H1 (cell line): ENCODE results near the gene ZBTB48. TPM values are rescaled to one million over a fixed set of nuclear protein-coding genes. Genes with fewer than 3 reads are reported as not detected.

Experiments used
- CTCF ChIA-PET: fragments of 300-600 bp; sonication (Branson Sonifier 250); formaldehyde crosslinking; loops from one replicate; lab custom pipeline; 2021; ENCODE audit not compliant: partially characterized antibody; lab: Charles Lee
- POLR2A ChIA-PET: fragments of 300-600 bp; sonication (Branson Sonifier 250); formaldehyde crosslinking; loops from one replicate; lab custom pipeline; 2021; ENCODE audit warnings: inconsistent platforms; ENCODE audit not compliant: partially characterized antibody; lab: Charles Lee
- DNase-seq, 2 experiments: peaks; one replicate each; pipeline versions ENCODE4 v3.0.0 to v3.0.0-alpha.2; 2010 to 2022; ENCODE audit warnings: low spot score in 2 of 2, low read depth in 1 of 2, mixed read lengths in 1 of 2
- FAIRE-seq: peaks from 2 replicates; lab custom pipeline; 2011; peaks lifted over from hg19 to GRCh38; lab: Jason Lieb, UNC
- H2AFZ ChIP-seq: 2 replicates; pipeline ENCODE4 v1.8.1; 2012; ENCODE audit warnings: low read length, inconsistent platforms
- H2AK5ac ChIP-seq: 2 replicates; pipeline ENCODE4 v1.6.1; 2013; ENCODE audit warnings: low read depth, low read length
- H2BK120ac ChIP-seq: replicated peaks from 2 replicates; pipeline ENCODE3; 2013; ENCODE audit warnings: low read depth, low read length, inconsistent platforms
- H2BK12ac ChIP-seq: 2 replicates; pipeline ENCODE4 v1.6.1; 2013; ENCODE audit warnings: low read depth, low read length
- H2BK15ac ChIP-seq: 2 replicates; pipeline ENCODE4 v1.6.1; 2013; ENCODE audit warnings: low read length
- H2BK20ac ChIP-seq: 2 replicates; pipeline ENCODE4 v1.6.1; 2013; ENCODE audit warnings: low read length
- H2BK5ac ChIP-seq: 2 replicates; pipeline ENCODE4 v1.6.1; 2013; ENCODE audit warnings: low read depth, low read length
- H3K14ac ChIP-seq: 2 replicates; pipeline ENCODE4 v1.6.1; 2013; ENCODE audit warnings: inconsistent platforms; ENCODE audit not compliant: insufficient read length
- H3K18ac ChIP-seq: 2 replicates; pipeline ENCODE4 v1.6.1; 2013; ENCODE audit warnings: low read length; ENCODE audit errors: extremely low read depth
- H3K23ac ChIP-seq: 2 replicates; pipeline ENCODE4 v1.6.1; 2013; ENCODE audit warnings: inconsistent platforms; ENCODE audit not compliant: insufficient read length
- H3K23me2 ChIP-seq: 2 replicates; pipeline ENCODE4 v1.6.1; 2013; ENCODE audit warnings: low read depth, low read length
- H3K27ac ChIP-seq: 2 replicates; pipeline ENCODE4 v1.6.1; 2011; ENCODE audit warnings: low read depth, low read length, inconsistent platforms
- H3K27me3 ChIP-seq, 4 experiments: replicated peaks in 1 of 4; 1 replicate in 1 of 4; 2 replicates in 3 of 4; pipeline versions ENCODE4 v1.6.1 to v1.8.1; 2011 to 2013; ENCODE audit warnings: low read length in 3 of 4, mild to moderate bottlenecking in 3 of 4, inconsistent platforms in 2 of 4, mixed read lengths in 2 of 4, moderate library complexity in 1 of 4; ENCODE audit not compliant: control insufficient read depth in 3 of 4, insufficient read depth in 3 of 4; ENCODE audit errors: extremely low read depth in 1 of 4
- H3K36me3 ChIP-seq, 4 experiments: 2 replicates each; pipeline versions ENCODE4 v1.6.1 to v1.8.1; 2011 to 2013; ENCODE audit warnings: mild to moderate bottlenecking in 4 of 4, low read length in 3 of 4, moderate library complexity in 2 of 4, control low read depth in 1 of 4, inconsistent platforms in 1 of 4; ENCODE audit not compliant: insufficient read depth in 4 of 4, control insufficient read depth in 2 of 4
- H3K4ac ChIP-seq: replicated peaks from 2 replicates; pipeline ENCODE3; 2013; ENCODE audit warnings: low read length, low read depth, mixed read lengths, inconsistent platforms; ENCODE audit not compliant: insufficient read length
- H3K4me1 ChIP-seq, 4 experiments: replicated peaks in 1 of 4; 1 replicate in 1 of 4; 2 replicates in 3 of 4; pipeline versions ENCODE4 v1.6.1 to v1.8.1; 2011 to 2013; ENCODE audit warnings: low read length in 3 of 4, inconsistent platforms in 2 of 4, mixed read lengths in 1 of 4; ENCODE audit not compliant: insufficient read depth in 4 of 4, control insufficient read depth in 3 of 4
- H3K4me2 ChIP-seq, 2 experiments: 2 replicates each; pipeline versions ENCODE4 v1.6.1 to v1.8.1; 2011 to 2013; ENCODE audit warnings: low read depth in 2 of 2, low read length in 2 of 2, control low read depth in 1 of 2, inconsistent platforms in 1 of 2, mild to moderate bottlenecking in 1 of 2; ENCODE audit not compliant: insufficient read depth in 1 of 2
- H3K4me3 ChIP-seq, 4 experiments: fragments of 200-600, 300-600 bp in 1 of 4; sonication (generic), shearing (Covaris generic), sonication (Bioruptor Twin) in 1 of 4; 2 replicates each; pipeline versions ENCODE4 v1.5.1 to v1.8.1; 2011 to 2016; ENCODE audit warnings: low read length in 4 of 4, low read depth in 3 of 4, control low read depth in 2 of 4, inconsistent platforms in 2 of 4, mild to moderate bottlenecking in 2 of 4, mixed read lengths in 1 of 4, moderate library complexity in 1 of 4; ENCODE audit not compliant: insufficient read depth in 2 of 4; ENCODE audit errors: extremely low read depth in 1 of 4
- H3K56ac ChIP-seq: replicated peaks from 2 replicates; pipeline ENCODE3; 2013; ENCODE audit warnings: low read depth, mild to moderate bottlenecking, mixed read lengths, low read length, inconsistent platforms; ENCODE audit not compliant: insufficient read length
- H3K79me1 ChIP-seq: 2 replicates; pipeline ENCODE4 v1.6.1; 2013; ENCODE audit warnings: low read depth, low read length, control low read depth
- H3K79me2 ChIP-seq, 2 experiments: 2 replicates each; pipeline versions ENCODE4 v1.6.1 to v1.8.1; 2012 to 2013; ENCODE audit warnings: low read length in 2 of 2, mild to moderate bottlenecking in 2 of 2, inconsistent platforms in 1 of 2; ENCODE audit not compliant: insufficient read depth in 2 of 2, control insufficient read depth in 1 of 2
- H3K9ac ChIP-seq, 4 experiments: replicated peaks in 1 of 4; 1 replicate in 1 of 4; 2 replicates in 3 of 4; pipeline versions ENCODE4 v1.6.1 to v1.8.1; 2011 to 2013; ENCODE audit warnings: low read depth in 3 of 4, low read length in 3 of 4, control low read depth in 2 of 4, mild to moderate bottlenecking in 2 of 4, moderate library complexity in 2 of 4, inconsistent platforms in 1 of 4; ENCODE audit errors: extremely low read depth in 1 of 4
- H3K9me3 ChIP-seq, 2 experiments: 2 replicates each; pipeline versions ENCODE4 v1.6.1 to v1.8.1; 2012 to 2013; ENCODE audit warnings: mild to moderate bottlenecking in 2 of 2, moderate library complexity in 2 of 2, control low read depth in 1 of 2, inconsistent platforms in 1 of 2, low read depth in 1 of 2, low read length in 1 of 2, mixed read lengths in 1 of 2; ENCODE audit not compliant: insufficient read depth in 2 of 2
- H4K20me1 ChIP-seq, 2 experiments: replicated peaks in 1 of 2; 2 replicates each; pipeline versions ENCODE3 to v1.8.1; 2011 to 2013; ENCODE audit warnings: inconsistent platforms in 2 of 2, low read length in 2 of 2, mild to moderate bottlenecking in 1 of 2; ENCODE audit not compliant: insufficient read depth in 2 of 2, control insufficient read depth in 1 of 2
- H4K5ac ChIP-seq: 2 replicates; pipeline ENCODE4 v1.6.1; 2013; ENCODE audit warnings: low read length, low read depth, mixed read lengths, inconsistent platforms; ENCODE audit not compliant: insufficient read length
- H4K8ac ChIP-seq: 2 replicates; pipeline ENCODE4 v1.8.0; 2013; ENCODE audit warnings: mild to moderate bottlenecking, moderate library complexity, low read length, inconsistent platforms; ENCODE audit not compliant: insufficient read depth; ENCODE audit errors: extremely low read depth
- H4K91ac ChIP-seq: replicated peaks from 2 replicates; pipeline ENCODE3; 2013; ENCODE audit warnings: low read length, mixed read lengths, inconsistent platforms; ENCODE audit not compliant: insufficient read length
- WGBS, 2 experiments: shearing (Covaris generic) in 1 of 2; methylation state at CpG; one replicate each; pipeline versions ENCODE4 v1.1.6 to v1.1.7; 2013 to 2015; ENCODE audit warnings: low lambda C conversion rate in 2 of 2, mixed read lengths in 2 of 2, inconsistent platforms in 1 of 2, low coverage in 1 of 2, missing lambda C conversion rate in 1 of 2; ENCODE audit not compliant: insufficient replicate concordance in 2 of 2, insufficient coverage in 1 of 2, insufficient read length in 1 of 2; ENCODE audit errors: extremely low coverage in 1 of 2, missing lambda C conversion rate in 1 of 2; 5-methylcytosine and 5-hydroxymethylcytosine counted together
- polyA plus RNA-seq, 7 experiments: library from polyadenylated mRNA; depleted of rRNA in 3 of 7; stranded (reverse) in 5 of 7; unstranded in 2 of 7; fragments of >200 nt in 5 of 7; fragments of 200-250 nt in 2 of 7; gene quantifications; 1 replicate in 5 of 7; 2 replicates in 1 of 7; 4 replicates in 1 of 7; pipeline versions ENCODE4 v1.2.1 to v1.2.3, GENCODE V29; 2011 to 2013; ENCODE audit warnings: missing spikeins in 2 of 7, mixed read lengths in 2 of 7
- total RNA-seq: library from RNA; stranded (reverse); fragmentation: NEBNext Ultra II Directional; extraction: Animal tissue kit (Norgen Biotek cat#: 25700); gene quantifications from 2 replicates; pipeline ENCODE4 v1.2.1, GENCODE V29; 2021

The ZBTB48 gene
- total and polyA plus RNA-seq, 2 of the 8 experiments (the other 6 are each of a cell fraction or from before 2014, with no cell fraction given) = 28.2 to 28.8 TPM

DNA sequence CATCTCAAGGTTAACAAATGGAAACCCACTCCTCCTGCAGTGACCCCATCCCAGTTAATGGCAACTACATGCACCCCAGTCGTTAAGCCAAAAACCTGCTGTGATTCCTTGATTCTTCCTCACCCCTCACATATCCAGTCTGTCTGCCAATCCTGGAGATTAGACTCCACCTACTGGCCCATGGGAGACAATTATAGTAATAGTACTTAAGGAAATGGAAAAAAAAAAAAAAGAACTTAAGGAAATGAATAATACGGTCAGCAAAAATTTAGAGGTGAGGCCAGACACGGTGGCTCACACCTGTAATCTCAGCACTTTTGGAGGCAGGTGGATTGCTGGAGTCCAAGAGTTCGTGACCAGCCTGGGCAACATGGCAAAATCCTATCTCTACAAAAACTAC is 32.5 kb upstream of the ZBTB48 start:
- WGBS, 2 experiments = 83% methylated on average over 4 of the region's 4 CpGs; no CpG with 5 or more reads in 1 of the 2 experiments
- Histone ChIP-seq H3K56ac (no peak overlapping the region), H3K79me1 (no peaks in the 10 kb centered on the region), H4K5ac (no peak overlapping the region), H3K4me2 (no peak overlapping the region), H3K18ac (no peak overlapping the region), H3K14ac (no peak overlapping the region), H3K9ac (no peak overlapping the region), H4K20me1 (peaks cover 0 to 5% of the 10 kb centered on the region in 2 experiments), H2AFZ (no peak overlapping the region), H2BK5ac (no peak overlapping the region), H2BK15ac (no peak overlapping the region), H3K23me2 (no peaks in the 10 kb centered on the region), H2BK120ac (no peak overlapping the region), H3K36me3 (peaks cover 19 to 62% (median 45%) of the 10 kb centered on the region in 4 experiments; a peak in 7 of 8 replicates), H4K8ac (no peak overlapping the region), H4K91ac (no peak overlapping the region), H3K9me3 (no peaks in the 10 kb centered on the region), H3K23ac (no peak overlapping the region), H3K27me3 (no peaks in the 10 kb centered on the region), H3K4me3 (no peak overlapping the region), H3K79me2 (peaks cover 0 to 6% of the 10 kb centered on the region in 2 experiments; a peak in 1 of 4 replicates), H3K4ac (no peak overlapping the region), H3K4me1 (no peaks in the 10 kb centered on the region), H2AK5ac (no peak overlapping the region), H2BK20ac (no peak overlapping the region), H2BK12ac (no peak overlapping the region), H3K27ac (no peak overlapping the region)
- ChIA-PET CTCF (interaction anchor here (0.8 to 1.6 kb wide), 2 partner anchors 11 to 45 kb away, joined by 3 read pairs; no protein-coding TSS in a partner anchor), POLR2A (interaction anchor here (0.8 to 1.2 kb wide), 3 partner anchors 46 to 341 kb away, joined by 3 read pairs; partner anchors contain the start of gene RNF207)
- FAIRE-seq (no peak), DNase-seq (no peak)
